ENCODE measurements around the gene CYB5R2. TPM values are rescaled to one million over a fixed set of nuclear protein-coding genes. Genes with fewer than 3 reads are reported as not detected.

CYB5R2 gene
- total RNA-seq, 1 donor from 2014 or later: 24.6 TPM

DNA sequence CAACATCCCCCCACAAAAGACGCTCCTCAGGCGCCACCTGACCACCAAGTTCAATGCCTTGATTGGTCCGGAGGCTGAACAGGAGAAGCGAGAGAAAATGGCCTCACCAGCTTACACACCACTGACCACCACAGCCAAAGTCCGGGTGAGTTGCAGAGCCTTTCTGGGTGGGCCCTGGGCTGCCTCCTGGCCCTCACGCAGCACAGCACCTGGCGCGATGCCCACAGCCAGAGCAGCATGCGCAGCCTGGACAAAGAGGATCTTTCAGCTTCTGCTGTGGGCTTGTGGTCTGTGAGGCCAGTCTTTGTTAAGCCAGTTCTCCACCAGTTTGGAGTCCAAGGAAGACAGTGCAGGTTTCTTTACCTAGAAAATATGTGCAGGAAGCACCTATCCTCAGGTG lies 21.6 kb downstream of the CYB5R2 start:
- H3K36me3 Mint-ChIP-seq: no peaks in the 10 kb centered on the region

DNA sequence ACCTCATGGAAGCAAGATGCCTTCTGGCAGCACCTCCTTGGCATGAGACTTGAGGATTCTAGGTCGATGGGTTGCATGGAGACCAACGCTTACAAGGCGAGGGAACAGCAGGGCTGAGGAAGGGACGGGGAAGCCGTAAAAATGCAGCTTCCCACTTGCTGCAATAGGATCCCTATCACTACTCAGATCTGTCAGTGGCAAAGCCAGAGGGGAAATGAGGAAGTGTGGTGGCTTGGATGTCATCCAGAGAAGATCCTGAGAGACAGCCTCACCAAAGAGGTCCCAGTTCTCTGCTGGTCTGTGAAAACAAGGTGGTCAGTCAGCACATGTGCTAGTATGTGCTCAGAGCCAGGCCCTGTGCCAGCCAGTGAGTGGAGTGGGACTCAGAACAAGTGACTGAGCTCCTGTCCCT lies 22.2 kb downstream of the CYB5R2 start:
- Histone ChIP-seq H2AFZ (replicated peaks) (no peak overlapping the region), H3F3A (ENCODE audit: low read depth) (no peaks in the 10 kb centered on the region), H3K9ac (no peak overlapping the region), H3K27ac (no peak overlapping the region), H3K27me3 (no peaks in the 10 kb centered on the region), H4K20me1 (ENCODE audit: low read depth) (no peaks in the 10 kb centered on the region), H3K4me2 (no peak overlapping the region), H3K4me1 (no peaks in the 10 kb centered on the region), H3K4me3 (no peak overlapping the region), H3K36me3 (no peaks in the 10 kb centered on the region), H3K9me3 (ENCODE audit: low read depth) (no peaks in the 10 kb centered on the region), H3K79me2 (ENCODE audit: low read depth) (no peaks in the 10 kb centered on the region)
- no peak for DNase-seq (ENCODE audit: low spot score)
- TF ChIP-seq EZH2 (IDR thresholded peaks at IDR 0.05): no peak
- TF ChIP-seq, protein P1, sequence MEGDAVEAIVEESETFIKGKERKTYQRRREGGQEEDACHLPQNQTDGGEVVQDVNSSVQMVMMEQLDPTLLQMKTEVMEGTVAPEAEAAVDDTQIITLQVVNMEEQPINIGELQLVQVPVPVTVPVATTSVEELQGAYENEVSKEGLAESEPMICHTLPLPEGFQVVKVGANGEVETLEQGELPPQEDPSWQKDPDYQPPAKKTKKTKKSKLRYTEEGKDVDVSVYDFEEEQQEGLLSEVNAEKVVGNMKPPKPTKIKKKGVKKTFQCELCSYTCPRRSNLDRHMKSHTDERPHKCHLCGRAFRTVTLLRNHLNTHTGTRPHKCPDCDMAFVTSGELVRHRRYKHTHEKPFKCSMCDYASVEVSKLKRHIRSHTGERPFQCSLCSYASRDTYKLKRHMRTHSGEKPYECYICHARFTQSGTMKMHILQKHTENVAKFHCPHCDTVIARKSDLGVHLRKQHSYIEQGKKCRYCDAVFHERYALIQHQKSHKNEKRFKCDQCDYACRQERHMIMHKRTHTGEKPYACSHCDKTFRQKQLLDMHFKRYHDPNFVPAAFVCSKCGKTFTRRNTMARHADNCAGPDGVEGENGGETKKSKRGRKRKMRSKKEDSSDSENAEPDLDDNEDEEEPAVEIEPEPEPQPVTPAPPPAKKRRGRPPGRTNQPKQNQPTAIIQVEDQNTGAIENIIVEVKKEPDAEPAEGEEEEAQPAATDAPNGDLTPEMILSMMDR (IDR thresholded peaks at IDR 0.05): no peak
- no peak for TF ChIP-seq EZH2phosphoT487 (IDR thresholded peaks at IDR 0.05)
- Mint-ChIP-seq H3K36me3 (no peaks in the 10 kb centered on the region), H3K4me3 (no peak overlapping the region), H3K9me3 (no peaks in the 10 kb centered on the region), H3K27ac (no peak overlapping the region), H3K4me1 (peaks cover 4% of the 10 kb centered on the region), H3K27me3 (ENCODE audit: insufficient read depth, low read depth) (peaks cover 3% of the 10 kb centered on the region)

More for the DNA sequence above, 21.6 kb downstream of the CYB5R2 start:
- no peaks in the 10 kb centered on the region for H3K36me3 ChIP-seq
- Mint-ChIP-seq H3K4me1 (peaks cover 4% of the 10 kb centered on the region), H3K9me3 (no peaks in the 10 kb centered on the region), H3K27me3 (ENCODE audit: insufficient read depth, low read depth) (peaks cover 5% of the 10 kb centered on the region), H3K4me3 (no peak overlapping the region), H3K27ac (no peak overlapping the region)
- H3K79me2 ChIP-seq (ENCODE audit: low read depth): no peaks in the 10 kb centered on the region
- no peaks in the 10 kb centered on the region for H3F3A ChIP-seq (ENCODE audit: low read depth)
- H3K9me3 ChIP-seq (ENCODE audit: low read depth): no peaks in the 10 kb centered on the region
- H3K4me1 ChIP-seq: no peaks in the 10 kb centered on the region
- no peak overlapping the region for H3K27ac ChIP-seq
- H4K20me1 ChIP-seq (ENCODE audit: low read depth): no peaks in the 10 kb centered on the region
- TF ChIP-seq EZH2 (IDR thresholded peaks at IDR 0.05): no peak
- TF ChIP-seq, protein P1 (IDR thresholded peaks at IDR 0.05): no peak
- TF ChIP-seq EZH2phosphoT487 (IDR thresholded peaks at IDR 0.05): no peak
- no peaks in the 10 kb centered on the region for H3K27me3 ChIP-seq
- H3K9ac ChIP-seq: no peak overlapping the region
- H3K4me3 ChIP-seq: no peak overlapping the region
- no peak overlapping the region for H2AFZ ChIP-seq (replicated peaks)
- no peak overlapping the region for H3K4me2 ChIP-seq
- no peak for DNase-seq (ENCODE audit: low spot score)

DNA sequence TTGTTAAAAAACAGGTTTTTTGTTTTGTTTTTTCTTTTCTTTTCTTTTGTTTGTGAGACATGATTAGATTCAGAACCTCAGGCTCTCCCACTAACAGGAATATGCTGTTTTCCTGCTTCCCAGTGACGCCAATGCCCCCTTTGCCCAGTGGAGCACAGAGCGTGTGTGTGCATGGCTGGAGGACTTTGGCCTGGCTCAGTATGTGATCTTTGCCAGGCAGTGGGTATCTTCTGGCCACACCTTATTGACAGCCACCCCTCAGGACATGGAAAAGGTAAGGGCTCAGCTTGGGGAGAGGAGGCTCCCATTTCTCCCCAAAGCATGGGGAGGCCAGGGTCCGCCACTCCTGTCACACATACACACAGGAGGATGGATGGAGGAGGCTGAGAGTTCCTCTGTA lies 25.0 kb downstream of the CYB5R2 start:
- no peaks in the 10 kb centered on the region for H3K36me3 ChIP-seq
- peaks cover 2% of the 10 kb centered on the region for H3K27me3 Mint-ChIP-seq (ENCODE audit: insufficient read depth, low read depth)
- no peaks in the 10 kb centered on the region for H3F3A ChIP-seq (ENCODE audit: low read depth)
- H3K4me1 ChIP-seq: peaks cover 4% of the 10 kb centered on the region
- no peak for DNase-seq (ENCODE audit: low spot score)
- no peak overlapping the region for H3K27ac Mint-ChIP-seq
- no peak overlapping the region for H3K4me3 ChIP-seq
- peaks cover 11% of the 10 kb centered on the region for H3K4me1 Mint-ChIP-seq
- H3K9me3 ChIP-seq (ENCODE audit: low read depth): no peaks in the 10 kb centered on the region
- no peaks in the 10 kb centered on the region for H3K36me3 Mint-ChIP-seq
- no peaks in the 10 kb centered on the region for H4K20me1 ChIP-seq (ENCODE audit: low read depth)
- no peak overlapping the region for H3K9ac ChIP-seq
- H2AFZ ChIP-seq (replicated peaks): no peak overlapping the region
- TF ChIP-seq EZH2 (IDR thresholded peaks at IDR 0.05): no peak
- TF ChIP-seq EZH2phosphoT487 (IDR thresholded peaks at IDR 0.05): no peak
- TF ChIP-seq, protein P1 (IDR thresholded peaks at IDR 0.05): no peak
- H3K4me3 Mint-ChIP-seq: no peak overlapping the region
- H3K79me2 ChIP-seq (ENCODE audit: low read depth): no peaks in the 10 kb centered on the region
- H3K9me3 Mint-ChIP-seq: peaks cover 6% of the 10 kb centered on the region
- H3K4me2 ChIP-seq: no peak overlapping the region
- H3K27ac ChIP-seq: no peak overlapping the region
- no peaks in the 10 kb centered on the region for H3K27me3 ChIP-seq

Data from neural progenitor cell (in vitro differentiated cells).